Left hindlimb (tissue), 1 donor: ENCODE data around the gene ZSCAN10.
"Not testable (repeated sequence)": the region's sequence is repeated elsewhere in the genome, so short reads cannot be mapped to it uniquely, and the experiment has no call there.

Experiments used
- DNase-seq: peaks from one replicate; pipeline ENCODE4 v3.0.0-alpha.2; 2018

ZSCAN10 gene

GRCh38 chr16:3098459-3099394 is at the start of gene ZSCAN10:
ZSCAN10 (minus strand) TSS chr16:3099294; CDS start chr16:3092937, 6,357 bp downstream.
- DNase-seq = no peak

GRCh38 chr16:3148256-3149192 is 49.4 kb upstream of the ZSCAN10 start:
- DNase-seq = no peak

GRCh38 chr16:3147757-3148104 is 48.6 kb upstream of the ZSCAN10 start:
- no peak for DNase-seq

GRCh38 chr16:3147046-3147756 is 48.1 kb upstream of the ZSCAN10 start:
- DNase-seq = no peak

GRCh38 chr16:3145660-3146059 is 46.6 kb upstream of the ZSCAN10 start:
- DNase-seq = no peak

GRCh38 chr16:3145151-3145550 is 46.1 kb upstream of the ZSCAN10 start:
- no peak for DNase-seq

GRCh38 chr16:3144321-3144983 is 45.4 kb upstream of the ZSCAN10 start:
- DNase-seq = no peak

GRCh38 chr16:3143598-3144320 is 44.7 kb upstream of the ZSCAN10 start:
- DNase-seq = no peak

- DNase-seq = no peak
These were observed 44.1 kb upstream of the ZSCAN10 start for GRCh38 chr16:3143189-3143588.

GRCh38 chr16:3142770-3143169 is 43.7 kb upstream of the ZSCAN10 start:
- no peak for DNase-seq

- DNase-seq = no peak
These were observed 43.2 kb upstream of the ZSCAN10 start for GRCh38 chr16:3142327-3142726.

GRCh38 chr16:3141781-3142311 is 42.8 kb upstream of the ZSCAN10 start:
- no peak for DNase-seq

GRCh38 chr16:3140603-3141427 is 41.7 kb upstream of the ZSCAN10 start:
- DNase-seq = no peak

GRCh38 chr16:3139561-3139960 is 40.5 kb upstream of the ZSCAN10 start:
- DNase-seq = not testable (repeated sequence)

- DNase-seq = no peak
These were observed 39.8 kb upstream of the ZSCAN10 start for GRCh38 chr16:3138823-3139426.

- DNase-seq = no peak
These were observed 39.2 kb upstream of the ZSCAN10 start for GRCh38 chr16:3138342-3138741.

GRCh38 chr16:3137267-3137666 is 38.2 kb upstream of the ZSCAN10 start:
- DNase-seq = no peak

GRCh38 chr16:3135126-3135715 is 36.1 kb upstream of the ZSCAN10 start:
- no peak for DNase-seq

- peak; percentile 97 for DNase-seq
These were observed 35.4 kb upstream of the ZSCAN10 start, which contains the start of gene ZNF213 for GRCh38 chr16:3134338-3135125. ZNF213 (plus strand) TSS chr16:3135029; CDS start chr16:3137281, 2,252 bp downstream.
